GM13976 (cell line): ENCODE measurements around the gene PRKCH.

Source experiments
- DNase-seq: peaks from one replicate; pipeline ENCODE4 v3.0.0; 2012; ENCODE audit warnings: low spot score
- in situ Hi-C: fragments of 300-500 bp; cut with MboI; formaldehyde crosslinking; loops from one replicate; pipeline ENCODE4 v1.12.0; 2022; ENCODE audit warnings: low sequenced_read_pairs, mixed read lengths, inconsistent platforms; ENCODE audit not compliant: unreplicated experiment
- TF ChIP-seq, protein P1 (sequence below): IDR thresholded peaks from 2 replicates; pipeline ENCODE4 v1.5.1; 2012; ENCODE audit warnings: borderline replicate concordance, mild to moderate bottlenecking; ENCODE audit not compliant: insufficient read depth; ENCODE audit errors: extremely low read depth, missing control alignments, control extremely low read depth

Gene PRKCH

DNA sequence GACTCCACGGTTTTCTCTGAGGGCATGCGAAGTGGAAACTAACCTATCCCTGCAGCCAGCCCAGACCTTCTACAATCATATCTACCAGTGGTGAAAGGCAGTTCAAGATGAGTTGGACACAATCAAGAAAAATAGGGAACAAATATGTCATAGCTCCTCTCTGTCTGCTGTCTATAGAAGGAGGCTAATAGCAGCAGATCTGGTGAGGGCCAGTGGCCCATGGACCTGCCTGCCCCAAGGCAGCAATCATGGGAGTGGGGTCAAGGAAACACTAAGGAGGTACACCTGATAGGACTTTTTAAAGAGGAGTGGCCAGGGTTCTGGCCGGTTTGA lies 149.5 kb downstream of the PRKCH start:
- no peak for DNase-seq
- in situ Hi-C loops: loop anchor here (10.0 to 25.0 kb wide), 2 partner anchors 264 to 666 kb away; no protein-coding TSS in a partner anchor

DNA sequence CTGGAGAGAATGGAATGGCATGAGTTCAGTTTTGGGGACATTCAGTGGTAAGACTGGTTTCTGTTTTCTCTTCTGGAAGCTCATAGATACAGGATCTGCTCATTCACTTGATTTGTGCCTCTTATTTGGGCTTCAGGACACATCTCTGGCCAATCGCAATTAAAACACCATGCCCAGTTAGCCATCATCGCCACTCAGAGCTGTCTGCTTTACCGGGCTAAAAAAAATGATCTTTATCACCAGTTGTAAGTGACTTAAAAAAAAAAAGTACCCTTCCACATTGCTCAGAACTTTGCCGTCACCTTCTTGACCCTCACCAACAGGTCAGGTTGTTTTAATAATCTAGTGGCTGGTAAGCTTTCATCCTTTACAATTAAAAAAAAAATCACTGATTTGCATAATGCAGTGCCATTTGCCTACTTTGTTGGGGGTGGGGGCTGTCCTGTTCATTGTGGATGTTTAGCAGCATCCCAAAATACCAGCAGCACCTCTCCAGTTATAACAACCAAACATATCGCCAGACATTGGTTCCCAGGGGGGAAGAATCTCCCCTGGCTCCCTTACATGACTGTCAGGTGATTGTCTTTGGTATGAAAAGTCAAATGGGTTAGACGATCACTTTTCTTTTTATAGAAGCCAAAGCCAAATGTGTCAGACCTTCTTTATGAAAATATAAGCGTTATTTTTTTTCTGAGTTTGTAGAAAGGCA lies 150.1 kb downstream of the PRKCH start:
- TF ChIP-seq, protein P1, sequence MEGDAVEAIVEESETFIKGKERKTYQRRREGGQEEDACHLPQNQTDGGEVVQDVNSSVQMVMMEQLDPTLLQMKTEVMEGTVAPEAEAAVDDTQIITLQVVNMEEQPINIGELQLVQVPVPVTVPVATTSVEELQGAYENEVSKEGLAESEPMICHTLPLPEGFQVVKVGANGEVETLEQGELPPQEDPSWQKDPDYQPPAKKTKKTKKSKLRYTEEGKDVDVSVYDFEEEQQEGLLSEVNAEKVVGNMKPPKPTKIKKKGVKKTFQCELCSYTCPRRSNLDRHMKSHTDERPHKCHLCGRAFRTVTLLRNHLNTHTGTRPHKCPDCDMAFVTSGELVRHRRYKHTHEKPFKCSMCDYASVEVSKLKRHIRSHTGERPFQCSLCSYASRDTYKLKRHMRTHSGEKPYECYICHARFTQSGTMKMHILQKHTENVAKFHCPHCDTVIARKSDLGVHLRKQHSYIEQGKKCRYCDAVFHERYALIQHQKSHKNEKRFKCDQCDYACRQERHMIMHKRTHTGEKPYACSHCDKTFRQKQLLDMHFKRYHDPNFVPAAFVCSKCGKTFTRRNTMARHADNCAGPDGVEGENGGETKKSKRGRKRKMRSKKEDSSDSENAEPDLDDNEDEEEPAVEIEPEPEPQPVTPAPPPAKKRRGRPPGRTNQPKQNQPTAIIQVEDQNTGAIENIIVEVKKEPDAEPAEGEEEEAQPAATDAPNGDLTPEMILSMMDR: no peak
- in situ Hi-C loops: loop anchor here (10.0 to 25.0 kb wide), 2 partner anchors 263 to 666 kb away; no protein-coding TSS in a partner anchor
- DNase-seq: no peak

More for the DNA sequence above, 149.5 kb downstream of the PRKCH start:
- TF ChIP-seq, protein P1: no peak

DNA sequence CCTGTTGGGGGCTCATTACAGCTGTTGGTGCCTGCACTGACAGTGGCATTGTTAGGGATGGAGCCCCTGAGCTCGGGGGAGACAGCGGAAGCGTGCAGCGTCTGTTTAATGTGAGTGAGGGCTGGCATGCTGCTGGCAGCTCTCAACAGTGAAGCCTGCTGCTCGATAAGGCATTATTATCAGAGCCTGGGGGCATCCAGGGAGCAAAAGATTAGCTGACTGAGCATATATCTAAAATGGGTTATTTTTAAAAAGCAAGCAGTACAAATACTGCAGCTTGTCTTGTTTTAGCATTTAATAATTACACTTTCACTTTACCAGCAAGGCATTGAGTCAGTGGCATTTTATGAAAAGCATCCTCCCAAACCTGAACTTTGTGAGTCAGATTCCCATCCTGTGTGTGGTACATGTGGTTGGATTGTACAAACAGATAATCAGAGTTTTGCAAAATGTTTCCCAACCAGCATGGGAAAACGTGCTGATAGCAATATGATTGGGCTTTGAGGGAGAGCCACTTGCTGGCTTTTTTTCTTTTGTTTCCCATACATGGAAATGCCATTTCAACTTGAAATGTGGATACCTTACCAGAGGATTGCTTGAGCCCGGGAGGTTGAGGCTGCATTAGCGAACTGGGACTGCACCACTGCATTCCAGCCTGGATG lies 150.8 kb downstream of the PRKCH start:
- in situ Hi-C loops: loop anchor here (10.0 to 25.0 kb wide), 2 partner anchors 263 to 665 kb away; no protein-coding TSS in a partner anchor
- TF ChIP-seq, protein P1: no peak
- no peak for DNase-seq

DNA sequence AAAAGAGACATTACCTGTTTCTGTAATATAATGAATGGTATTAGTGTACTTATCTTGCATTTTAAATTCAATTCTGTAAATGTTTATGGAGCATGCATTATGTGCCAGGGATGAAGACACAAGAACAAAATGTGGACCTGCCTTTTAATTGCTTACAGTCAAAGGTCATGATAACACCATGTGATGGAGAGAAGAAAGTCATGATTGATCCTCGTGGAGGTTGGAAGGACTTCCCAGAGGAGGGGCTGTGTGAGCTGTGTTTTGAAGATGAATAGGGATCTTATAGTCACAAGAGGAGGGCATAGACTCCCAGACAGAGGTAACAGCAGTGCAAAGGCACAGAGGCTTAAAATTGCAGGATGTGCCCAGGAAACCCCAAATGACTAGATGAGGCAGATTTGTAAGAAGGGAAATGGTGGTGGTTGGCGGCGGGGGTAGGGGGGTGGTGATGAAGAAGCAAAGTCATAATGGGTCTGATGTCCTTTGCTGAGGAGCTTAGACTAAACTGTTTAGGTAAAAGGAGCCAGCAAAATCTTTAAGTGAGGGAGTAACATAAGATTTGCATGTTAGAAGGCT lies 151.5 kb downstream of the PRKCH start:
- TF ChIP-seq, protein P1: no peak
- in situ Hi-C loops: loop anchor here (10.0 to 25.0 kb wide), 2 partner anchors 262 to 664 kb away; no protein-coding TSS in a partner anchor
- no peak for DNase-seq

DNA sequence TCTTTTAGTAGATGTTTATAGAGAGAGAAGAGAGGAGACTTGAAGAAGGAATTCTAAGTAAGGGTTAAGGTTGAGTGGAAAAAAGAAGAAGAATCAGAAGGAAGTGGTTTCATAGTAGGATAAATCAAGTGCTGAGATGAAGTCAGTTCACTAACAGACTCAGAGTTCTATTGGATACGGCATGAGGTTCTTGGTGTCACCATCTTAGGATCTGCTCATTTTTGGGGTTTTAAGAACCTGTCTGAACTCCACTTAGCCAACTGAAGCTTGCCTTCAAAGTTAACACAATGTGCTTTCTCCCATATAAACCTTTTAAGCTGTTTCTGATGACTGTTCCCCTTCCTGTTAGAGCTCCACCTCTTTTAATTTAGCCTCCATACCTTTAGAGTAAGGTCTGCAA lies 152.6 kb downstream of the PRKCH start:
- in situ Hi-C loops: loop anchor here (10.0 to 25.0 kb wide), 2 partner anchors 261 to 663 kb away; no protein-coding TSS in a partner anchor
- TF ChIP-seq, protein P1: no peak
- no peak for DNase-seq

DNA sequence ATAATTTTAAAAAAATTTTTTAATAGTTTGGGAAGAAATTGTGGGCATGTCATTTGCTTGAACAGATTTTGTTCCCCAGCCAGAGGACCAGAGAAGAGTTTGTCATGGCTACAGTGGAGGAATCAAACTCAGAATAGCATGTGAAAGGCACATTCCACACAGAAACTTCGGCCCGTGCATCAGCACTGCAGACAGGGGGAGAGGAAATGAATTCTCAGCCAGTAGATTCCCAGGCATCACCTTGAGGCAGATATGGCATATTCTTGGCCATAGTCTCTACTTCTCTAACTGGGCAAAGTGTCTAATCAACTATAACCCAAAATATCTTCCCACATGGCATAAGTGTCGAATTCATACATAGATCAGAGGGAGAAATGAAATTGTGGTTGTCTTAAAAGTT lies 153.3 kb downstream of the PRKCH start:
- TF ChIP-seq, protein P1: no peak
- DNase-seq: no peak
- in situ Hi-C loops: loop anchor here (10.0 to 25.0 kb wide), 2 partner anchors 260 to 663 kb away; no protein-coding TSS in a partner anchor
